Heart right ventricle (tissue), 16 donors: ENCODE data around the gene ANXA2. TPM values are rescaled to one million over a fixed set of nuclear protein-coding genes. Genes with fewer than 3 reads are reported as not detected.
"Not testable (repeated sequence)": the region's sequence is repeated elsewhere in the genome, so short reads cannot be mapped to it uniquely, and the experiment has no call there.

ENCODE experiments used
- ATAC-seq, 8 donors: fragments of 200-7000 bp; cut with Tn5 transposase; one replicate each; pipeline ENCODE4 v1.9.1; 2020; ENCODE audit warnings: mild to moderate bottlenecking in 8 of 8, moderate library complexity in 8 of 8, moderate number of reproducible peaks in 1 of 8
- DNase-seq, 2 donors: peaks; one replicate each; pipeline ENCODE4 v3.0.0-alpha.2; 2020
- H3K27ac ChIP-seq, 10 donors: fragments of 200-600 bp; sonication (generic) in 2 of 10; one replicate each; pipeline versions ENCODE4 v1.5.0 to v1.8.0; 2020 to 2022; ENCODE audit warnings: mild to moderate bottlenecking in 3 of 10
- H3K27me3 ChIP-seq, 7 donors: fragments of 200-600 bp; one replicate each; pipeline ENCODE4 v1.8.0; 2021 to 2022; ENCODE audit warnings: mild to moderate bottlenecking in 2 of 7
- H3K36me3 ChIP-seq, 9 donors: fragments of 200-600 bp; sonication (generic) in 1 of 9; one replicate each; pipeline versions ENCODE4 v1.5.0 to v1.8.0; 2020 to 2022; ENCODE audit warnings: mild to moderate bottlenecking in 2 of 9
- H3K4me1 ChIP-seq, 9 donors: fragments of 200-600 bp; sonication (generic) in 1 of 9; one replicate each; pipeline versions ENCODE4 v1.5.0 to v1.8.0; 2020 to 2022; ENCODE audit warnings: mild to moderate bottlenecking in 4 of 9
- H3K4me3 ChIP-seq, 10 donors: fragments of 200-600 bp; sonication (generic) in 2 of 10; one replicate each; pipeline versions ENCODE4 v1.5.0 to v1.8.0; 2020 to 2022; ENCODE audit warnings: mild to moderate bottlenecking in 7 of 10, moderate library complexity in 2 of 10
- H3K9me3 ChIP-seq, 11 donors: fragments of 200-600 bp in 10 of 11; sonication (generic) in 2 of 11; one replicate each; pipeline versions ENCODE4 v1.5.0 to v1.8.0; 2013 to 2022; ENCODE audit warnings: mild to moderate bottlenecking in 2 of 11, control low read depth in 1 of 11, moderate library complexity in 1 of 11
- CTCF ChIP-seq, 9 donors: fragments of 200-600 bp; sonication (generic) in 2 of 9; IDR thresholded peaks; one replicate each; pipeline versions ENCODE4 v1.5.0 to v1.8.0; 2021 to 2022; ENCODE audit warnings: antibody characterized with exemption in 9 of 9, mild to moderate bottlenecking in 5 of 9, moderate library complexity in 1 of 9
- WGBS, 2 donors: extraction: QIAGEN DNeasy Blood & Tissue Kit; methylation state at CpG; one replicate each; pipeline ENCODE4 v1.1.7; 2013; ENCODE audit warnings: inconsistent platforms in 1 of 2; 5-methylcytosine and 5-hydroxymethylcytosine counted together
- intact Hi-C, 10 donors: fragments of 100-400 bp; cut with DNase I; formaldehyde crosslinking; loops; one replicate each; pipeline versions ENCODE4 v1.11.1 to v1.14.2; 2022
- polyA plus RNA-seq, 2 donors: library from polyadenylated mRNA; stranded (reverse); fragments of 200-250 nt; gene quantifications; one replicate each; pipeline ENCODE4 v1.2.3, GENCODE V29; 2013
- total RNA-seq, 10 donors: library from RNA; stranded (reverse); fragmentation: NEBNext Ultra II Directional in 3 of 10; extraction: Animal tissue kit (Norgen Biotek cat#: 25700) in 3 of 10; gene quantifications; one replicate each; pipeline versions ENCODE4 v1.2.1 to v1.2.4, GENCODE V29; 2021 to 2023
- donor health status: Arrhythmogenic right ventricular cardiomyopathy.
- donor health status: ischemic (EF 13 %, LVEDD 7.1; RV severe dilation, severe dysfunction).
- donor health status: healthy with polysubstance abuse.
- donor health status: DM: no; HTN: yes; CAD: no.
- donor health status: DM: no; HTN: no; CAD: no.
- donor health status: ischemic (EF 25% LVEDD 6.9; RV normal size, moderate dysfunction).
- donor health status: ischemic (EF 25% LVEDD 5.7; RV mildly dilated, moderate dysfunction).
- donor health status: healthy.
- donor health status: DM: yes; HTN: yes; CAD: no.
- donor health status: Ischemic cardiomyopathy.
- donor health status: ischemic (EF 35%, LVEDD 5.7; RV mildly dilated, moderate dysfunction).
- donor health status: nonischemic (EF 11% LVEDD 7.7; RV severe dilation, severe dysfunction).
- donor health status: DM: yes; HTN: yes; CAD: no.
- donor health status: PGD.
- donor health status: ischemic (EF 29% LVEDD 5.4; RV normal size, mild dysfunction).
- donor health status: nonischemic (EF 23%, LVEDD 6.1; RV moderate dilation, normal function).

Gene ANXA2
- total and polyA plus RNA-seq, 12 donors = 98.7 to 539 (median 145) TPM

DNA sequence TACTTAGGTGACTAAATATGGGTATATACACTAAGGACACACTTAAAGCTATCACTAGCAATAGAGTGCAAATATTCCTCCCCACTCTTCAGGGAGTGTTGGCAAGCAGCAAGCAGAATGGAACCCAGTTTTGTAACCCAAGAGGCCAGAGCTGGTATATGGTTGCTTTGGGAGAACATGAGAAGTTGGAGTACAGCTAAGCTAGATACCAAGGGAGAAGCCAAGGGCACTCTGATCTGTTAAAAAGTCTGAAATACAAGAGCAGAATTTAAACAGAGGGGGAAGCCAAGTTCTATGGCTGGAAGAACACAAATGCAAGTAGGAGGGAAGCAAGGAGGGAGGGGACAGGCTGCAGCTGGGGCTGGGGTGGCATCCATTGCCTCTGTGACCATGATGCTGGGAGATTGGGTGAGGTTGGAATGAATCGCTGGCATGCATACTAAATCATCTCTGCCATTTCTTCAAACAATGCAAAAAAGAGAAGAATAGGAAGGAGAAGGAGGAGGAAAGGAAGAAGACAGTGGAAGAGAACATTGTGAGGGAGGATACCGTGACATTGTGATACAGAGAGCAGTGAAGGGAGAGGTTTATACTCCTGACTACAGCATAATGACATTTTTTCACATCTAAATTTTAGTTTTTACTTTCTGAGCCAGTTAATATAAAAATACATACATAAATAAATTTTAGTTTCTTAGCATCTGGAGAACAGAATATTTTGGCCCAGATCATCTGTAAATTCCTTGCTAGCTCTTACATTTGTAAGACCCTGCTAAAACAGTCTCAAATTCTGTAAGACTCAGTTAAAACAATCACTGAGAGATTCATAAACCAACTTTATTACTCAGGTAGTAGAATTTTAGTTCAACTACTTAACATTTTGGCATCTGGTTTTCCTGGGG, 9.0 kb upstream of the ANXA2 start:
- no peak for ATAC-seq
- no peak for TF ChIP-seq CTCF (IDR thresholded peaks at IDR 0.05)
- 68 to 83% methylated on average over 2 of the region's 2 CpGs for WGBS, 2 donors
- Histone ChIP-seq H3K27ac (peak overlapping the region in 3 of 10 donors; percentile 15 to 74 (median 37)), H3K4me3 (no peak overlapping the region), H3K27me3 (no peaks in the 10 kb centered on the region), H3K4me1 (peaks cover 0 to 37% (median 0%) of the 10 kb centered on the region in 9 donors), H3K9me3 (no peaks in the 10 kb centered on the region), H3K36me3 (no peaks in the 10 kb centered on the region)
- intact Hi-C loops = no loop called here
- DNase-seq = no peak

- no peak for ATAC-seq
Measured at GRCh38 chr15:60405399-60405798, 7.6 kb upstream of the ANXA2 start.

DNA sequence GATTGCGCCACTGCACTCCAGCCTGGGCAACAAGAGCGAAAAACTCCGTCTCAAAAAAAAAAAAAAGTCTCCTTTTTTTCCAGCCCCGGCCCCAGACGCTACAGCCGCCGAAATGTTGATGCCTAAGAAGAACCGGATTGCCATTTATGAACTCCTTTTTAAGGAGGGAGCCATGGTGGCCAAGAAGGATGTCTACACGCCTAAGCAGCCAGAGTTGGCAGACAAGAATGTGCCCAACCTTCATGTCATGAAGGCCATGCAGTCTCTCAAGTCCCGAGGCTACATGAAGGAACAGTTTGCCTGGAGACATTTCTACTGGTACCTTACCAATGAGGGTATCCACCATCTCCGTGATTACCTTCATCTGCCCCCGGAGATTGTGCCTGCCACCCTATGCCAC, 6.6 kb upstream of the ANXA2 start:
- not testable (repeated sequence) for H3K9me3 ChIP-seq, H3K27me3 ChIP-seq, H3K4me3 ChIP-seq, ATAC-seq, DNase-seq, H3K36me3 ChIP-seq, H3K27ac ChIP-seq
- WGBS, 2 donors = 97 to 98% methylated on average over 12 of the region's 12 CpGs
- intact Hi-C loops = loop anchor here in 1 of 10 donors (5.0 kb wide), 1 partner anchor 42 kb away; no protein-coding TSS in a partner anchor
- H3K4me1 ChIP-seq = peaks cover 0 to 35% (median 0%) of the 10 kb centered on the region in 9 donors

More at GRCh38 chr15:60405399-60405798, 7.6 kb upstream of the ANXA2 start:
- H3K27ac ChIP-seq = no peak overlapping the region
- no peak for TF ChIP-seq CTCF (IDR thresholded peaks at IDR 0.05)
- no peaks in the 10 kb centered on the region for H3K9me3 ChIP-seq
- no peak overlapping the region for H3K4me3 ChIP-seq
- H3K4me1 ChIP-seq = peaks cover 0 to 37% (median 0%) of the 10 kb centered on the region in 9 donors
- no peak for DNase-seq
- intact Hi-C loops = no loop called here
- H3K27me3 ChIP-seq = no peaks in the 10 kb centered on the region
- 47 to 73% methylated on average over 2 of the region's 2 CpGs for WGBS, 2 donors
- no peaks in the 10 kb centered on the region for H3K36me3 ChIP-seq

DNA sequence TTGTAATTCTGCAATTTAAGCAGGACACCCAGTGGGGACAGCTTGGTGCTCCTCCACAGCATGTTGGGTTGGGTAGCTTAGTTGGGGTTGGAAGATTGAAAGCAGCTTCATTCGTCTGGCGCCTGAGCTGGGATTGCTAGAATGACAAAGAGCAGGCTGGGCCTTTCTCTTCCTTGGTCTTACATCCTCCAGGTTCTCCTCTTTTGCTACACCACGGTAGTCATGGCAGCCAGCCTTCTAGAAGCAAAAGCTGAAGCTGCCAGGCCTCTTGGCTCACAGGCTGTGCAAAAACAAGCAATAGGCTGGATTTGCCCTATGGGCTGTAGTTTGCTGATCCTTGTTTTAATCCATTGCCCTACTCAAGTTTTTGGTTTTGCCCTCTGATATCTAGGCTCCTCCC, 3.2 kb upstream of the ANXA2 start:
- 32 to 48% methylated on average over 3 of the region's 3 CpGs for WGBS, 2 donors
- peaks cover under 1 to 22% (median 10%) of the 10 kb centered on the region in 9 donors for H3K4me1 ChIP-seq
- ATAC-seq (no peak), DNase-seq (no peak)
- no peaks in the 10 kb centered on the region for H3K9me3 ChIP-seq
- intact Hi-C loops = loop anchor here in 1 of 10 donors (5.0 kb wide), 1 partner anchor 39 kb away; no protein-coding TSS in a partner anchor
- H3K27ac ChIP-seq = no peak overlapping the region
- H3K4me3 ChIP-seq = no peak overlapping the region
- H3K36me3 ChIP-seq = peaks cover 0 to 3% (median 0%) of the 10 kb centered on the region in 9 donors
- no peaks in the 10 kb centered on the region for H3K27me3 ChIP-seq
- no peak for TF ChIP-seq CTCF (IDR thresholded peaks at IDR 0.05)
